Coronary artery (tissue), 2 donors: ENCODE measurements around the gene SDHD.
"Not testable (repeated sequence)": the region's sequence is repeated elsewhere in the genome, so short reads cannot be mapped to it uniquely, and the experiment has no call there.

Source experiments
- DNase-seq: peaks from one replicate; pipeline ENCODE4 v3.0.0-alpha.2; 2017; ENCODE audit warnings: low spot score
- H3K27ac ChIP-seq, 2 donors: fragments of 200-600 bp; sonication (generic); one replicate each; pipeline ENCODE4 v1.5.1; 2016 to 2019
- H3K4me3 ChIP-seq: fragments of 200-600 bp; sonication (generic); 2 replicates; pipeline ENCODE4 v1.5.1; 2016; ENCODE audit warnings: mild to moderate bottlenecking, moderate library complexity
- CTCF ChIP-seq: fragments of 200-600 bp; sonication (generic); IDR thresholded peaks from one replicate; pipeline ENCODE4 v1.5.1; 2019; ENCODE audit warnings: antibody characterized with exemption

The SDHD gene

DNA sequence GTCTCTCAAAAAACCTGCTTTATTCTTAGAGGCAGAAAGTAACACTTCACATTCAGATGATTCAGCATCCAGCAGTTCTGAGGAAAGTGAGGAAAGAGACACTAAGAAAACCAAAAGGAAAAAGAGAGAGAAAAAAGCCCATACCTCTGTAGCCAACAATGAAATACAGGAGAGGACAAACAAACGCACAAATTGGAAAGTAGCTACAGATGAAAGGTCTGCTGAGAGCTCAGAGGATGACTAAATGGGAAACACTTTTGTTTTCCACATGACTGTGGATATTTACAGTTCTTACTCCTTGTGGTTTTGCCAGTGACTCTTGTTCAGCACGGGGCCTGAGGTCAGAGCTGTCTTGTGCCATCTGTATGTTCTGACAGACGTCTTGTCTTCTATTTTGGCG lies 3.9 kb upstream of the SDHD start:
- Histone ChIP-seq H3K4me3 (no peak overlapping the region), H3K27ac (no peak overlapping the region)
- no peak for TF ChIP-seq CTCF
- DNase-seq = no peak

DNA sequence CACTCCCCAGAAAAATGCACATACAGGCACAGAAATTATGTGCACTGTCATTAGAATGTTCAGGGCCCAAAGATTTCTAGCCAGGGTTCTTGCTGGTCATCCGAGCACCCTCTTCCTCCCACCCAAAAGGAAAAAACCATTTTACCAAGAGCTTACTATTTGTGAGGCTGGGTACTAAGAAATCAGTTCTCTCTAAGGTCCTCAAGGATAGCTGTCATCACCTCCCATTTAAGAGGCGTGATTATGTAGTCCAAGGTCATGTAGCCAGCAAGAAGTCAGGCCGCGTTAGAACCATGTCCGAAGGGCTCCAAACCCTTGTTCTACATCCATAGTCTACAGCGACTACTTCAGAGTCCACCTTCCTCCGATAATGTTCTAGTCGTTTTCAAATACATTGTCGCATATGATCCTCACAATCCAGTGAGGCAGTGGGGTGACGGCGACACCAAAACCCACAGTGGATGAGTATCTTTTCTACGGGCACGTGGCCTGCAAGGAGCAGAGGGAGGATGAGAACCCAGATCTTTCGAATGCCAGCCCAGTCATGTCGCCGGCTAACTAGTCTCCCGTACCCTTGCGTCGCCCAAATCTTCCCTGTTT lies 751 bp upstream of the SDHD start:
- no peak for TF ChIP-seq CTCF
- peak overlapping the region; percentile 90 for H3K4me3 ChIP-seq
- DNase-seq = no peak
- H3K27ac ChIP-seq = peak overlapping the region; percentile 75 to 82

DNA sequence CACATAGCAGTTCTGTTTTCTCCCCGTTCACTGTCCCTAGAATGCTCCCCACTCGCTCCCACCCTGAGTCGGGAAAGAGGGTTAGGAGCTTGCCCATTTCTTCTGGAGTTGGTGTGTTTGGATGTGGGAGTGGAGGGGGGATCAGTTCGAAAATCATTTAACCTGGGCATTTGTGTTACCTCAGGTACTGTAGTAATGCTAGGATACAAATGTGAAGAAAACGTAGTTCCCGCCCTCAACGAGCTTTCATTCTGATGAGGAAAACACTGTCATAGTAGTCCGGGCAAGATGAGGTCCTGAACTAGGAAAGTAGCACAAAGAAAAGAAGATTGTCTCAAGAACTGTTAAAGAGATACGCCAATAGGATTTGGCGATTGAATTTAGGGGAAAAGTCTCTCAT lies 539 bp downstream of the SDHD start:
- Histone ChIP-seq H3K4me3 (peak overlapping the region; percentile 90), H3K27ac (peak overlapping the region; percentile 75 to 82)
- no peak for DNase-seq
- no peak for TF ChIP-seq CTCF

GRCh38 chr11:112095302-112095701 lies 8.6 kb downstream of the SDHD start:
- DNase-seq, H3K27ac ChIP-seq, H3K4me3 ChIP-seq: not testable (repeated sequence)

DNA sequence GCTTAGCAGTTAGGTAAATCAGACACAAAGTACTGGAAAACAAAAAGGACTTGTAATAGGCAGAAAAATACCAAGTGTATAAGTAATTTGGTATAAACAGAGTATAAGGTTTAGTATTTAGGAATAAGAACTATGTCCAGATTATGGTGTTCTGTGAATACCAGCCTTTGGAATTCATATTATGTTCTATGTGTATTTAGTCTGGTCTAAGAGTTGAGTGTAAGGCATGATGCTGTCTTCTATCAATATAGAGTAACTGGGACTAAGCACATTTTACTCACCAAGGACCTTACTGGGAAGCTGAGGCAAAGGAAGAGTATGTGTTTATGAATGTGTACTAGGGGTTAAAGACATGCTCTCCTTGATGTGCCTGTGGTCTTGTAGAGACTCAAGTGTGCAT lies 9.5 kb downstream of the SDHD start:
- Histone ChIP-seq H3K27ac (no peak overlapping the region), H3K4me3 (no peak overlapping the region)
- TF ChIP-seq CTCF = no peak
- no peak for DNase-seq

DNA sequence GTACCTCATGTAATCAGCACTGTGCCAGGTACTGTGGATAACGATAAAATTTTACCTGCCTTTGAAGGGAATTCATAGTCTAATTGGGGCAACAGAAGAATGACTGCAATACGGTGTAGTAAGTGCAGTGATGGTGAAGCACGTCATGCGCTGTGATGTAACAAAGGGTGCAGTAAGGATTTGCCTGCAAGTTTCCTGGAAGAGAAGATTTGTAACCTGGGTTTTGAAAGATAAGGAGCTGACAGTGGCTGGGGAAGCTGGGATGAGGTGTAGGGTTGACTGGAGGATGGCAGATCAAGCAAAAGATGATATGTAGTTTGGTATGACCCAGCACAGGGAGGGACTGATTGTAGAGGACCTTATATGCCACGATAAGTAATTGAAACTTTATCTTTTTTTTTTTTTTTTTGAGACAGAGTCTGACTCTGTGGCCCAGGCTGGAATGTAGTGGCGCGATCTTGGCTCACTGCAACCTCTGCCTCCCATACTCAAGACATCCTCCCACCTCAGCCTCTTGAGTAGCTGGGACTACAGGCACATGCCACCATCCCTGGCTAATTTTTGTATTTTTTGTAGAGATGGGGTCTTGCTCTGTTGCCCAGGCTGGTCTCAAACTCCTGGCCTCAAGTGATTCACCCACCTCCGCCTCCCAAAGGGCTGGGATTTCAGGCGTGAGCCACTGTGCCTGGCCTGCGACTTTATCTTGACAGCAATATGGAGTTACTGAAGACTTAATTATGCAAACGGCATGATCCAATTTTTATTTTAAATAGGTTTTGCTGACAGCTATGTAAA lies 11.3 kb downstream of the SDHD start:
- no peak for DNase-seq
- Histone ChIP-seq H3K4me3 (no peak overlapping the region), H3K27ac (no peak overlapping the region)
- no peak for TF ChIP-seq CTCF

DNA sequence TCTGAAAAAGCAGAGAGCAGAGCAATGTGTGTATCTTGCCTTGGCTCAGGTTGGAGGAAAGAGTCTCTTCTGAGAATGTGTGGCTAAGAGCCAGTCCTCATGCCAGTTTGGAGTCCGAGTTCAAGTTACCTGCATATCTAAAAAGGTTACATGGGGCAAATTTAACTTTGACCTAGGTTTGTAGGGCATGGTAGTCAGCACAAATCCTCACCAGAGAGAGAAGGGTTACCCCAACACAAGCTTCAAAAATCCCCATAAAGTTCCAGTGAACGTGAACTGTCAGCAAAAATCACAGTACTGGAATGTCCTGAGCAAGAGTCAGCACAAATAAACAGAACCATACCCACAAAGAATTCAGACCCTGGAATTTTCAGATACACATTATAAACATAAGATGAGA lies 13.8 kb downstream of the SDHD start:
- DNase-seq = no peak
- no peak for TF ChIP-seq CTCF
- peak overlapping the region in 1 of 2 donors; percentile 23 for H3K27ac ChIP-seq
- H3K4me3 ChIP-seq = no peak overlapping the region
